OCI-LY3 (cell line): ENCODE data around the gene PITPNC1.
"Not testable (repeated sequence)": the region's sequence is repeated elsewhere in the genome, so short reads cannot be mapped to it uniquely, and the experiment has no call there.

Experiments
- H2AFZ ChIP-seq: fragments of 200-600, 300-600 bp; shearing (Covaris generic); 2 replicates; pipeline ENCODE4 v1.6.0; 2014; ENCODE audit warnings: antibody characterized with exemption, low read depth, low read length
- H3K27ac ChIP-seq: fragments of 200-600, 300-600 bp; sonication (generic); 2 replicates; pipeline ENCODE4 v1.5.1; 2014; ENCODE audit warnings: mild to moderate bottlenecking, low read length, moderate library complexity, mixed read lengths
- H3K27me3 ChIP-seq: fragments of 200-600, 300-600 bp; sonication (generic); 2 replicates; pipeline ENCODE4 v1.6.1; 2014; ENCODE audit warnings: low read depth, low read length, mixed read lengths
- H3K36me3 ChIP-seq: fragments of 200-600, 300-600 bp; sonication (generic); replicated peaks from 2 replicates; pipeline ENCODE3; 2014; ENCODE audit warnings: low read depth, low read length, mixed read lengths
- H3K4me1 ChIP-seq: fragments of 300-600, 200-600 bp; sonication (generic); 2 replicates; pipeline ENCODE4 v1.6.1; 2014; ENCODE audit warnings: low read length, mixed read lengths
- H3K4me2 ChIP-seq: fragments of 200-600, 300-600 bp; sonication (generic); 2 replicates; pipeline ENCODE4 v1.6.1; 2014; ENCODE audit warnings: low read length, mixed read lengths
- H3K4me3 ChIP-seq: fragments of 300-600, 200-600 bp; sonication (generic); 2 replicates; pipeline ENCODE4 v1.5.1; 2014; ENCODE audit warnings: antibody characterized with exemption, mild to moderate bottlenecking, low read length, moderate library complexity
- H3K79me2 ChIP-seq: fragments of 300-600, 200-600 bp; shearing (Covaris generic); 2 replicates; pipeline ENCODE4 v1.6.1; 2014; ENCODE audit warnings: mild to moderate bottlenecking, low read length, mixed read lengths
- H3K9ac ChIP-seq: fragments of 300-600, 200-600 bp; shearing (Covaris generic); 2 replicates; pipeline ENCODE4 v1.6.0; 2014; ENCODE audit warnings: mild to moderate bottlenecking, low read length, moderate library complexity
- H3K9me3 ChIP-seq: fragments of 200-600, 300-600 bp; shearing (Covaris generic); 2 replicates; pipeline ENCODE4 v1.6.1; 2014; ENCODE audit warnings: low read length, mixed read lengths; ENCODE audit not compliant: insufficient read depth
- H4K20me1 ChIP-seq: fragments of 200-600, 300-600 bp; sonication (generic); 2 replicates; pipeline ENCODE4 v1.6.1; 2016; ENCODE audit warnings: low read length, mixed read lengths; ENCODE audit not compliant: insufficient read depth
- CTCF ChIP-seq: fragments of 200-600, 300-600 bp; sonication (generic); IDR thresholded peaks from 2 replicates; pipeline ENCODE4 v1.5.1; 2014; ENCODE audit warnings: antibody characterized with exemption, low read length, low read depth
- EZH2phosphoT487 ChIP-seq: fragments of 200-600 bp; shearing (Covaris generic); IDR thresholded peaks from 2 replicates; pipeline ENCODE4 v1.6.1; 2018; ENCODE audit warnings: antibody characterized with exemption, mixed run types, low read depth

Gene PITPNC1

DNA sequence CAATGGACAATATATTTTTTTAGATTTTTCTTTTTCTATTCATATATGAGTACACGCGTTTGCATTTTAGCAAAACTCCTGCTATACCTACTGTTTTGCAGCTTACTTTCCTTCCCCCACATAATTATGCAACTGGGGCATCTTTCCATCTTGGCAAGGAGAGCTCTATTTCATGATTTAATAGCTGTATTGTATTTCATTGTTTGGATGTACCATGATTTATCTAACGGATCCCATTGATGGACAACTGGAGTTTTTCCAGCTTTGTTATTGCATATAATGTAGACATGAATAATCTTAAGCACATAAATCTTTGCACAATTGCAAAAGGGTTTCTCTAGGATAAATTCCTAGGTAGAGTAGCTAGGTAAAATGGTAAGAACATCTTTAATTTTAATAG is 133.9 kb downstream of the PITPNC1 start:
- Histone ChIP-seq H3K4me3 (no peak overlapping the region), H3K4me1 (peaks cover 6% of the 10 kb centered on the region; the same call in 1 of the 2 replicates), H3K27me3 (no peaks in the 10 kb centered on the region), H2AFZ (no peak overlapping the region), H3K36me3 (no peaks in the 10 kb centered on the region), H3K4me2 (no peak overlapping the region), H4K20me1 (no peaks in the 10 kb centered on the region), H3K9ac (no peak overlapping the region), H3K9me3 (no peaks in the 10 kb centered on the region), H3K79me2 (peaks cover 3% of the 10 kb centered on the region; the same call in 1 of the 2 replicates), H3K27ac (no peak overlapping the region)
- TF ChIP-seq EZH2phosphoT487 (no peak), CTCF (no peak)

GRCh38 chr17:67511804-67512203 is 134.7 kb downstream of the PITPNC1 start:
- H3K9ac ChIP-seq = no peak overlapping the region
- peaks cover 6% of the 10 kb centered on the region; the same call in 1 of the 2 replicates for H3K4me1 ChIP-seq
- H3K27ac ChIP-seq = no peak overlapping the region
- no peaks in the 10 kb centered on the region for H3K9me3 ChIP-seq
- H3K36me3 ChIP-seq = peaks cover under 1% of the 10 kb centered on the region
- TF ChIP-seq EZH2phosphoT487 (no peak), CTCF (no peak)
- no peak overlapping the region for H3K4me3 ChIP-seq
- no peaks in the 10 kb centered on the region for H3K27me3 ChIP-seq
- H2AFZ ChIP-seq = no peak overlapping the region
- no peak overlapping the region for H3K4me2 ChIP-seq
- no peaks in the 10 kb centered on the region for H4K20me1 ChIP-seq
- peaks cover 6% of the 10 kb centered on the region; the same call in 1 of the 2 replicates for H3K79me2 ChIP-seq

- Histone ChIP-seq H3K9ac (no peak overlapping the region), H4K20me1 (peaks cover 3% of the 10 kb centered on the region; the same call in 1 of the 2 replicates), H3K4me1 (peaks cover 6% of the 10 kb centered on the region; the same call in 1 of the 2 replicates), H2AFZ (no peak overlapping the region), H3K27me3 (no peaks in the 10 kb centered on the region), H3K36me3 (peaks cover 2% of the 10 kb centered on the region), H3K4me3 (no peak overlapping the region), H3K9me3 (no peaks in the 10 kb centered on the region), H3K4me2 (no peak overlapping the region), H3K27ac (no peak overlapping the region), H3K79me2 (peaks cover 16% of the 10 kb centered on the region)
- TF ChIP-seq EZH2phosphoT487 (no peak), CTCF (no peak)
These were observed 137.9 kb downstream of the PITPNC1 start for GRCh38 chr17:67514998-67515397.

DNA sequence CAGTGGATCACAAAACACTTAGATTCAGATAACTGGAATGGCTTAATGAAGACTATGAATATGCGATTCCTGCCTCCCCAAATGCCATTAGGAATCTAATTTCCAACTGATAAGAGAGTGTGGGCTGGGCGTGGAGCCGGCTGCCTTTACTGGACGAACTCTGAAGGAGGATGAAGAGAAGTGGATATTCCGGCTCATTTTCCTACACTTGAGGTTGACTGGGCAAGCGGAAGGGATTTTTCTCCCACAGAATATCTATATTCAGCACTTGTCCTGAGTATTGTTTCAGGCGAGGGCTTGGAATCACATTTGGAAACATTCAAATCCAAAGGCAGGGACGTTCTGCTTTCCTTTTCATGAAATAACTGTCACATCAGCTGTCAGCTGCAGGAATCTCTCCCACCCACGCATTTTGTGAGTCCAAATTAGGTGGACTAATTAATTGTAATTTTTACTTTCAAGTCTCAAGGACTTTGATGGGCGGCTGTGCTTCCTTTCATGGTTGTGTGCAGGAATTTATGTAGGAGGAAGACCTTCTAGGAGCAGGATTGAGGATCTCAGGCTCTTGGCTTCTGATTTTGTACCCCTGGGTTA is 138.5 kb downstream of the PITPNC1 start:
- peaks cover 2% of the 10 kb centered on the region for H3K36me3 ChIP-seq
- TF ChIP-seq CTCF = no peak
- TF ChIP-seq EZH2phosphoT487 = no peak
- H3K27ac ChIP-seq = no peak overlapping the region
- no peak overlapping the region for H3K9ac ChIP-seq
- peaks cover 7% of the 10 kb centered on the region; the same call in 1 of the 2 replicates for H4K20me1 ChIP-seq
- no peaks in the 10 kb centered on the region for H3K27me3 ChIP-seq
- peaks cover 16% of the 10 kb centered on the region for H3K79me2 ChIP-seq
- peaks cover 11% of the 10 kb centered on the region; the same call in 1 of the 2 replicates for H3K4me1 ChIP-seq
- H3K4me3 ChIP-seq = no peak overlapping the region
- no peaks in the 10 kb centered on the region for H3K9me3 ChIP-seq
- no peak overlapping the region for H2AFZ ChIP-seq
- H3K4me2 ChIP-seq = no peak overlapping the region

- not testable (repeated sequence) for H3K9me3 ChIP-seq, H4K20me1 ChIP-seq
These were observed 139.5 kb downstream of the PITPNC1 start for GRCh38 chr17:67516571-67516970.

More at GRCh38 chr17:67516571-67516970, 139.5 kb downstream of the PITPNC1 start:
- not testable (repeated sequence) for H3K4me3 ChIP-seq, H3K27ac ChIP-seq, H3K36me3 ChIP-seq, H3K9ac ChIP-seq, H3K4me2 ChIP-seq, H2AFZ ChIP-seq, H3K27me3 ChIP-seq
- Histone ChIP-seq H3K79me2 (peaks cover 16% of the 10 kb centered on the region), H3K4me1 (peaks cover 11% of the 10 kb centered on the region; the same call in 1 of the 2 replicates)
